Head of caudate nucleus (tissue), 42 donors: ENCODE measurements around the gene IQCE.
"Not testable (repeated sequence)": the region's sequence is repeated elsewhere in the genome, so short reads cannot be mapped to it uniquely, and the experiment has no call there.

Experiments used
- DNase-seq, 42 donors: peaks; one replicate each; pipeline versions ENCODE4 v3.0.0 to v3.0.0-alpha.2; 2020 to 2021; ENCODE audit warnings: mixed read lengths in 7 of 42
- intact Hi-C: fragments of 100-400 bp; cut with DNase I; formaldehyde crosslinking; loops from one replicate; pipeline ENCODE4 v1.15.0; 2022

The IQCE gene

GRCh38 chr7:2542916-2543871 lies 15.6 kb upstream of the IQCE start:
- DNase-seq, result no peak
- intact Hi-C loops, result no loop called here

GRCh38 chr7:2544541-2545188 lies 14.1 kb upstream of the IQCE start:
- DNase-seq, result no peak
- intact Hi-C loops, result no loop called here

GRCh38 chr7:2545746-2546425 lies 12.9 kb upstream of the IQCE start:
- intact Hi-C loops, result no loop called here
- DNase-seq, result no peak

GRCh38 chr7:2546776-2547586 lies 11.8 kb upstream of the IQCE start:
- intact Hi-C loops, result no loop called here
- no peak for DNase-seq

GRCh38 chr7:2551418-2551817 lies 7.4 kb upstream of the IQCE start:
- intact Hi-C loops, result loop anchor here (10.0 kb wide), 1 partner anchor 83 kb away; the partner anchor contains the start of gene TTYH3
- peak in 1 of 42 donors; percentile 25 for DNase-seq

- DNase-seq, result no peak
- intact Hi-C loops, result loop anchor here (10.0 kb wide), 1 partner anchor 82 kb away; the partner anchor contains the start of gene TTYH3
Observed at GRCh38 chr7:2553108-2553507, 5.7 kb upstream of the IQCE start.

- DNase-seq, result peak in 1 of 42 donors; percentile 27
- intact Hi-C loops, result loop anchor here (10.0 kb wide), 1 partner anchor 81 kb away; the partner anchor contains the start of gene TTYH3
Observed at GRCh38 chr7:2553831-2554581, 4.8 kb upstream of the IQCE start.

GRCh38 chr7:2554661-2555111 lies 4.1 kb upstream of the IQCE start:
- DNase-seq, result peak in 1 of 42 donors; percentile 19
- intact Hi-C loops, result loop anchor here (5.0 to 10.0 kb wide), 2 partner anchors 32 to 80 kb away; partner anchors contain the start of gene TTYH3

- peak; percentile 92 to 99 (median 97) for DNase-seq
- intact Hi-C loops, result loop anchor here (5.0 to 10.0 kb wide), 2 partner anchors 33 to 79 kb away; partner anchors contain the start of gene TTYH3
Observed at GRCh38 chr7:2555121-2556052, 3.4 kb upstream of the IQCE start, which contains the start of gene BRAT1. TSS of gene BRAT1 (minus strand) at chr7:2555524. CDS start at chr7:2554431, 1,093 bp downstream.

- intact Hi-C loops, result loop anchor here (5.0 to 10.0 kb wide), 2 partner anchors 37 to 75 kb away; partner anchors contain the start of gene TTYH3
- DNase-seq, result no peak
Observed at GRCh38 chr7:2559283-2559950, 638 bp downstream of the IQCE start.

- DNase-seq, result not testable (repeated sequence)
- intact Hi-C loops, result loop anchor here (10.0 kb wide), 1 partner anchor 121 kb away; the partner anchor contains the start of gene AMZ1
Observed at GRCh38 chr7:2563955-2564354, 5.2 kb downstream of the IQCE start.

GRCh38 chr7:2564970-2565540 lies 6.3 kb downstream of the IQCE start:
- intact Hi-C loops, result loop anchor here (10.0 kb wide), 1 partner anchor 120 kb away; the partner anchor contains the start of gene AMZ1

GRCh38 chr7:2566348-2566889 lies 7.6 kb downstream of the IQCE start:
- DNase-seq, result no peak
- intact Hi-C loops, result loop anchor here (10.0 kb wide), 1 partner anchor 118 kb away; the partner anchor contains the start of gene AMZ1

More at GRCh38 chr7:2564970-2565540, 6.3 kb downstream of the IQCE start:
- no peak for DNase-seq

GRCh38 chr7:2566890-2567678 lies 8.3 kb downstream of the IQCE start:
- intact Hi-C loops, result loop anchor here (10.0 kb wide), 1 partner anchor 118 kb away; the partner anchor contains the start of gene AMZ1
- DNase-seq, result peak in 31 of 42 donors; percentile 14 to 80 (median 42)
